NCI-H2196 (cell line): Measurements from ENCODE around the gene SEC63.
"Not testable (repeated sequence)": the region's sequence is repeated elsewhere in the genome, so short reads cannot be mapped to it uniquely, and the experiment has no call there.

Source experiments
- DNase-seq: peaks from one replicate; lab custom pipeline; 2025; ENCODE audit not compliant: unreplicated experiment; lab: John Stamatoyannopoulos, UW

SEC63 gene

GRCh38 chr6:107972413-107973096, 14.5 kb upstream of the SEC63 start:
- DNase-seq: no peak

- DNase-seq: no peak
Measured at GRCh38 chr6:107971181-107971580, 13.2 kb upstream of the SEC63 start.

DNA sequence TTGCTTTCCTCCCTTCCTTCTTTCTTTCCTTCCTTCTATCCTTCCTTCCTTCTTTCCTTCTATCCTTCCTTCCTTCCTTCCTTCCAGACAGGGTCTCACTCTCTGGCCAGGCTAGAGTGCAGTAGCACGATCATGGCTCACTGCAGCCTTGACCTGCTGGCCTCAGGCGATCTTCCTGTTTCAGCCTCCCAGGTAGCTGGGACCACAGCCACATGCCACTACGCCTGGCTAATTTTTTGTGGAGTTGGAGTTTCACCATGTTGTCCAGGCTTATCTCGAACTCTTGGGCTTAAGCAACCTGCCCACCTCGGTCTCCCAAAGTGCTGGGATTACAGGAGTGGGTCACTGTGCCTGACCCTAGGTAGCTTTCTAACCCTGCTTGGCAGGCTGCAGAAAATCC, 12.2 kb upstream of the SEC63 start:
- no peak for DNase-seq

DNA sequence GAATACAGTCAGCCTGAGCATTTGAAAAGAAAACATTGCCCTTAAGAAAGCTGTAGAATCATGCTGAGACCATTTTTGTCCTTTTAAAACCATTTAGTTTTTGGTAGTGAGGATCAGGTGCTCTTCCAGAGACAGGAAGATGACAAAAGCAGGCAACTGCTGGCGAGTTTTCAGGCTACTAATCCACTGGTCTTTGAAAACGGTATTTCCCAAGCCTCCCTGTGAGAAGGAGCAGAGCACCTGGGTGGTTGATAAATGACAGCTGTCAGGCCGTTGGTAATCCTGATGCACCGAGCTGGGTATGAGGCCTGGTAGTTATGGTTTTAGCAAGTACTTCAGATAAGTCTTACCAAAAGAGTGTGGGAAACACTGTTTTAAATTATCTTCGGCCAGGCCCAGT, 10.1 kb upstream of the SEC63 start:
- no peak for DNase-seq

- no peak for DNase-seq
Measured at GRCh38 chr6:107965746-107966145, 7.7 kb upstream of the SEC63 start.

GRCh38 chr6:107962723-107963122, 4.7 kb upstream of the SEC63 start:
- DNase-seq: no peak

DNA sequence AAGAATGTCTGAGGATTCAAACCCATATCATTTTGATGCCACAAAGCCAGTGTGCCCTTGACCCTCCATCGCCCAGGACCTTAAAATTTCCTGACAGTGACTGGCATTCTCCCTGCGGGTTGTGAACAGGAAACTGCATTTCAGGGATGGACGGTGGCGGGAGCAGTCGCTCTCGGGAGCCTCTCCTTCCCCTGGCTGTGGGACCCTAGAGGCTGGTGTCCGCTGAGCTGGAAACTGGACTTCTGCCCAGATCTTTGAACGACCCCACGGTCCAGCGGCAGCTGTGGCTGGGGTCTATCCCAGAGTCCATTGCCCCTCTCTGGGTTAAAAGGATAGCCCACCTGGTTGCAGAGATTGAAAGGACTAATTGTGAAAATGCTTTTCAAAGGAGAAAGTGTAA, 1.4 kb upstream of the SEC63 start:
- DNase-seq: no peak

DNA sequence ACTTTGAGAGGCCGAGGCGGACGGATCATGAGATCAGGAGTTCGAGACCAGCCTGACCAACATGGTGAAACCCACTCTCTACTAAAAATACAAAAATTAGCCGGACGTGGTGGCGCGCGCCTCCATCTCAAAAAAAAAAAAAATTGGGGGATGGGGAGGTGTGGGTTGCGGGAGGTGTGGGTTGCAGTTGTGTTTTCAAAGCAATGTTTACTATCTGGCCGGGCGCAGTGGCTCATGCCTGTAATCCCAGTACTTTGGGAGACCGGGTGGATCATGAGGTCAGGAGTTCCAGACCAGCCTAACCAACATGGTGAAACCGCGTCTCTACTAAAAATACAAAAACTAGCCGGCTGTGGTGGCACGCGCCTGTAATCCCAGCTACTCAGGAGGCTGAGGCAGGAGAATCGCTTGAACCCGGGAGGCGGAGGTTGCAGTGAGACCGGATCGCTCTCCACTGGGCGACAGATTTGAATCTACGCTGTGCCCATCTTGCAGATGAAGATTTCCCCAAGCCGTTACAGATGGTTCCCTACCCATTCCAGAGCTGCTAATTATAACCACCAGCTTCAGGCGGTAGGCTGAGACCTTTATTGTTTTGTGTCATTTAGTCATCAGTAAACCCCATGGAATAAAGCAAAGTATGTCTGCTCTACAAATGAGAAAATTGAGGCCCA, 818 bp upstream of the SEC63 start:
- not testable (repeated sequence) for DNase-seq

- DNase-seq: no peak
Measured at GRCh38 chr6:107957308-107957908, 600 bp downstream of the SEC63 start.

GRCh38 chr6:107956586-107957307, 1.3 kb downstream of the SEC63 start:
- no peak for DNase-seq

DNA sequence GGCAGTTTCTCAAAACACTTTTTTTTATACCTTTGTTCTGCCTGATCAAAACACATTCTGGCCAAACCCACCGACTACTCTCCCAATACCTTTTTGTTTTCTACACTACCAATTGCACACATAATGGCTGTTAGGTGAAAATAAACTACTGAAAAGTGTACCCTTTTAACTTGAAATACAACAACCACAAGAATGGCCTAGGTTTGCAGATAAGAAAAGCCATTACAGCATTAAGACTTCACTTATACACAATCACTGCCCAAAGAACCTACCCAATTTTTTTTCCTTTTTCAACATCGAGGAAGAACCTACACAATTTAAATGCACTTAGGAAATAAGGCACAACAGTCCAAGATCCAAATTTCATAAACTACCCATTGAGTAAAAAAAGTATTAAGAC, 1.8 kb downstream of the SEC63 start:
- DNase-seq: no peak

DNA sequence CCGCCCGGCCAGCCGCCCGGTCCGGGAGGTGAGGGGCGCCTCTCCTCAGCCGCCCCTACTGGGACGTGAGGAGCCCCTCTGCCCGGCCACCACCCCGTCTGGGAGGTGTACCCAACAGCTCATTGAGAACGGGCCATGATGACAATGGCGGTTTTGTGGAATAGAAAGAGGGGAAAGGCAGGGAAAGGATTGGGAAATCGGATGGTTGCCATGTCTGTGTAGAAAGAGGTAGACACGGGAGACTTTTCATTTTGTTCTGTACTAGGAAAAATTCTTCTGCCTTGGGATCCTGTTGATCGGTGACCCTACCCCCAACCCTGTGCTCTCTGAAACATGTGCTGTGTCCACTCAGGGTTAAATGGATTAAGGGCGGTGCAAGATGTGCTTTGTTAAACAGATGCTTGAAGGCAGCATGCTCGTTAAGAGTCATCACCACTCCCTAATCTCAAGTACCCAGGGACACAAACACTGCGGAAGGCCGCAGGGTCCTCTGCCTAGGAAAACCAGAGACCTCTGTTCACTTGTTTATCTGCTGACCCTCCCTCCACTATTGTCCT, 4.1 kb downstream of the SEC63 start:
- not testable (repeated sequence) for DNase-seq

- no peak for DNase-seq
Measured at GRCh38 chr6:107943626-107944439, 14.2 kb downstream of the SEC63 start.

DNA sequence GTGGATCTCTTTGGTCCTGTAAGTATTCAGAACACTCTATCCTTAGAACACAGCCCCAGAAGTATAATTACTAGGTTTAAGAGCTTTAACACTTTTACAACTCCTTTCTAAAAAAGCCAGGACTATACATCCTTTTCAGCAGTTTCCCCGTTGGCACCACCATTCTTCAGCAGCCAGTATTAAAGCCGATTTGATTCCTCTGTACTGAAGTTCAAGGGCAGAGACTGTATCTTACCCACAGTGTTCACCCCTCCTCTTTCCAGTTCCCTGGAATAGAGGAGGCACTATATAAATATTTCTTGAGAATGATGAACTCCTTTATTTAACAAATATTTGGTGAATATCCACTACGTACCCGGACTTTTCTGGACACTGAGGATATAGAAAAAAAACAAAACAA, 15.9 kb downstream of the SEC63 start:
- no peak for DNase-seq

DNA sequence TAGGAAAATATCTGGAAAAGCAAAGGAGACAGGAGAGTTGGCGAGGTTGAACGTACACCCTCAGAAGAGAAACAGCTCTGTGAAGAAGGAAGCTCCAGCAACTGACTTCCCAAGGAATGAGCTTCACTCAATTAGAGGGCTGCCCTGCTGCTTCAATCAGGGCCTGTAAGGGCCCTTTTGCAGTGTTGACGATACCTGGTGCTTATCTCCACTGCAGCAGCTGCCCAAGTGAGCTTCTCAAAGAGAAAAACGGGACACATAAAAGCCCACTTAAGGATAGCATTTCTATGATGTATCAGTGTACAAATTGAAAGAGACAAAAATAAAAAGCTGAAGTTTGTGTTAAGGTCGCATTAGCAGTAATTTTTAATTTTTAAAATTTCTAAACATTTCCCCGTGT, 16.4 kb downstream of the SEC63 start:
- DNase-seq: no peak

- DNase-seq: no peak
Measured at GRCh38 chr6:107941199-107941598, 16.8 kb downstream of the SEC63 start.

GRCh38 chr6:107936910-107937292, 21.1 kb downstream of the SEC63 start:
- DNase-seq: not testable (repeated sequence)

DNA sequence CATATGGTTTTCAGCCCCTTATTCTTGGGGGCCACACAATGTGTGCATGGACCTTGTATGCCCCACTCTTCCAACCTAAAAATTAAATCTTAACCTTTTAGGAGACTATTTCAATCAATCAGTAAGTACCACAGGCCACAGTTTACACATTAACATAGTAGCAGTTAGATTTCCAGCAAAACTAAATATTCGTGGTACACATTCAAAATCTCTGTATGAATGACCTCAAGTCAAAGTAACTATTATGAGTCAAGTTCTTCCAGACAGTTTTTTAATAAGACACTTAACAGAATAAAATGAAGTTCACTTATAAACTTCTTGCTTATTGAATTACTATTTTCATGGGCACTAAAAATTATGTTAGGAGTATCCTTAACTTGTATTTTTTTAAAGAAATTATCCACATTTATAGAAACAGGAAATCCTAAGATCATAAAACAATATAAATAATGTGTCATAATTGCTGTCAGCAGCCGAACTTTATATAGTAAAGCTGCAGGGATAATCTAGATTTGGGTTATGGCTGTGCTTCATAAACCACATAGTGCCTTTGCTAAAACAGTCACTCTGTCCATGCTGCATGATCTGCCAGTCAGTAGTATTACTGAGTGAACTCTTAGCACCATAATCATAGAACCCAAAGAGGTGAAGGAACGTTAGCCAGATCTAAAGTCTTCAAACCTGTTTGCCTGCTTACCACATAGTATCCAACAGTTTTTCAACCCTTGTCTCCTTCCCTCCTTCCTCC, 21.7 kb downstream of the SEC63 start:
- DNase-seq: no peak

- not testable (repeated sequence) for DNase-seq
Measured at GRCh38 chr6:107934229-107934628, 23.8 kb downstream of the SEC63 start.

GRCh38 chr6:107932580-107932979, 25.4 kb downstream of the SEC63 start:
- no peak for DNase-seq
